HG03066 (cell line): ENCODE measurements around the gene ORM1.

Experiments
- ATAC-seq: cut with Tn5 transposase; IDR thresholded peaks from one replicate; pipeline ENCODE4 v1.9.1; 2021; ENCODE audit warnings: low read depth; ENCODE audit not compliant: unreplicated experiment

ORM1 gene

GRCh38 chr9:114361542-114361941 is 38.6 kb downstream of the ORM1 start:
- no peak for ATAC-seq

DNA sequence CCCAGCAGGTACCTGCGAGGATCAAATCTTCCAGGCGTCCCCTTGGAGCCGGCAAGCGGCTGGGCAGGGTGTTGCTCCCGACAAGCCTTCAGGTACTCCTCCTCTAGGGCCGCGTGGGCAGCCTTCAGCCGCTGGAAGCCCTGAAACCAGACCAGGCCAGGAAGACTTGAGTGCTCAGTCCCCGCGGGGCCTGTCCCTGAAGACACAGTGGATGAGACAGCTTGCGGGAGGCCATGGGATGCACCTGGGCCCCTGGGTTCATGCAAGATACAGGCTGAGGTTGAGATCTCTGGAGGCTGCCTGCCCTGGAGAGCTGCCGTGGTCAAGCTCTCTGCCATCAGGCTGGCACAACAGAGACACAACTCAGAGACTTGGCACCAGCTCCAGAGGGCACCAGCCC is 39.5 kb downstream of the ORM1 start:
- no peak for ATAC-seq

GRCh38 chr9:114363424-114363823 is 40.5 kb downstream of the ORM1 start:
- ATAC-seq = no peak

DNA sequence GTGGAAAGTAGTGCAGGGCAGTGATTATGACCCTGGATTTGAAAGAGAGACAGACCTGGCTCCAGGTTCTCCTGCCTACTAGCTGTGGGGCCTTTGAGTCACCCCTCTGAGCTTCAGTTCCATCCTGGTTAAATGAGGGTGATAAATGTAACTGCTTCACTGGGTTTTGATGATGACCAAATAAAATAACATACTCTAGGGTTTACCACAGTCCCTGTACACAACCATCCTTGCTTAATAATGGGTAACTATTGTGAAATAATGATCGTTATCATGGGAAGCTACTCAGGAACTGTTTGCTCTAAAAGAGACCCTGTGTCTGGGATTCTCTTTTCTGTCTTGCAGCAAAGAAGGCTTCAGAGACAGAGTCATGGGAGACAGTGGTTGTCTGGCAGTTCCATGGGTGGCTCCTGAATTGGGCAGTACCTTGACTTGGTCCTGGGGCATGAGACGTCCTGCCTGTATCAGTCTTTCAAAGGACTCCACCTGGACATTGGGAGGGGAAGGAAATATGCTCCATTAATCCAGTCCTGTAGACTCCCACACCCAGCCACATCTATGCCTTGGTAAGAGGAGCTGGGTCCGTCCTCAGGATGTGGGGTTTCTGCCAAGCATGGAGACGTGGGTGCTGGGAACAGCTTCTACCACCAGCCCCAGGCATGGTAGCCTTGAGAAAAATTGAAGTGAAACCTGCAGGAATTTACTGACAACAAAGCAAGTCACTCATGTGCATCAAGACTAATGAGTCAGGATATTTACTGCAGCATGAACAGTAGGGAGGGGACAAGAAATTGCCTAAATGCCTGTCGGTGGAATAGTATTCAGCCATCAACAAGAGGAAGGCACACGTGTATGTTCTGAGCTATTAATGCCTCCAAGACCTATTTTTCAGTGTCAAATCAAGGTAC is 41.5 kb downstream of the ORM1 start:
- ATAC-seq = no peak

DNA sequence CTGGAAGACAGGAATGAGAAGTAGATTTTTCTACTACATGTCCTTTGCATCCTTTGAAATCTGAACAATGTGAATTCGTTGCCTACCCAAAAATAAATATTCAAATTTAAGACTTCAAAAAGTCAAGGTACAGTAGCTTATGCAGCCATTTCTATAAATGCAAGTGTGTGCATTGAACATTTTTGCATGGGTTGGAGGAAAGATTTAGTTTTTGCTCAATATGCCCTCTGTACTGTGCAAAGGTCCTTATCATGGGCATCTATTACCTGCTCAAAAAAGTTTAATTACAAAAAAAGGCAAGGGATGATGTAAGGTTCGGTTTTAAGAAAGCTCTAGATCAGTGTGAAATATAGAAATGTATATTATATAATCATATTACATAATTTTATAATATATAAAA is 42.3 kb downstream of the ORM1 start:
- ATAC-seq = no peak

DNA sequence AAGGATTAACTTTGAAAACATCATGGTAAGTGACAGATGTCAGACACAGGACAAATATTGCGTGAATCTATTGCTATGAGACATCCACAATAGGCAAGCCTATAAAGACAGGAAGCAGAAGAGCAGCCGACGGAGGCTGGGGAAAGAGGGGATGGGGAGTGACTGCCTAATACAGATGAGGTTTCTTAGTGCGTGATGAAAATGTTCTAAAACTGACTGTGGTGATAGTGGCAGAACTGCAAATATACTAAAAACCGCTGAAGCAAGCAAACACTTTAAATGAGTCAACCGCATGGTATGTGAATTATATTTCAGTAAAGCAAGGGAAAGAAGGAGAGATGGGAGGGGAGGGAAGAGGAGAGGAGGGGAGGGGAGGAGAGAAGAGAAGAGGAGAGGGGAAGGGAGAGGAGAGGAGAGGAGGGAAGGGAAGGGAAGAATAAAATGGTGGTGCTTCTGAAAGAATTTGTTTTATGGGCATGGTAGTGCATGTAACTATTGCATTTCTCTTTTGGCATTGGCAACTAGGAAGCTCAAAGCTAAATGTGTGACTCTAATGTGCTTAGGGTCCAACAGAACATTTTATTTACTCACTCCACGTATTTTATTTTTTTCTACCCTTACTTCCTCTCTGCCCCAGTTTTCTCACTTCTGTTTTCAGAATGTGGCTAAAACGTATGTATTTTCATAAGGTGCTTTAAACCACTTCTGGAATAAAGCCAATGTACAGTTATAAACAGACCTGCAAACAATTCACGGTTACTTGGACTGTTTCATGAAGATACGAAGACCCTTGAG is 43.6 kb downstream of the ORM1 start:
- ATAC-seq = peak; percentile 63

DNA sequence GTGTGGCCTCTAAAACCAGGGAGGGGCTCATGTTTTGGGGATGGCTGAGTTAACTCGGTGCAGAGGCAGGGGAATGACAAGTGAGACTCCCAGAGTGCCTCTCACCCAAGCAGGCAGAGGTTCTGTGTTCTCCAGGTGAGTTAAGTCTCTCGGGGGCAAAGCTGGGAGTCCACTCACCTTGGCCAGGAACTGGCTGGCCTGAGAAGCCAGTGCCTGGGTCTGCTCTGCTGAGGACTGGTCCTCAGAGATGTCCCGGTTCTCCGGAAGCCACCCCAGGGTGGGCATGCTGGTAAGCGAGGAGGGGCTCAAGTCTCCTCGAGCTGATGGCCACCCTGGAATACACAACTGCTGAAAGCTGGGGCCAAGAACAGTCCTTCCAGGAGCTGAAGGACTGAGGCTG is 44.5 kb downstream of the ORM1 start:
- ATAC-seq = no peak

DNA sequence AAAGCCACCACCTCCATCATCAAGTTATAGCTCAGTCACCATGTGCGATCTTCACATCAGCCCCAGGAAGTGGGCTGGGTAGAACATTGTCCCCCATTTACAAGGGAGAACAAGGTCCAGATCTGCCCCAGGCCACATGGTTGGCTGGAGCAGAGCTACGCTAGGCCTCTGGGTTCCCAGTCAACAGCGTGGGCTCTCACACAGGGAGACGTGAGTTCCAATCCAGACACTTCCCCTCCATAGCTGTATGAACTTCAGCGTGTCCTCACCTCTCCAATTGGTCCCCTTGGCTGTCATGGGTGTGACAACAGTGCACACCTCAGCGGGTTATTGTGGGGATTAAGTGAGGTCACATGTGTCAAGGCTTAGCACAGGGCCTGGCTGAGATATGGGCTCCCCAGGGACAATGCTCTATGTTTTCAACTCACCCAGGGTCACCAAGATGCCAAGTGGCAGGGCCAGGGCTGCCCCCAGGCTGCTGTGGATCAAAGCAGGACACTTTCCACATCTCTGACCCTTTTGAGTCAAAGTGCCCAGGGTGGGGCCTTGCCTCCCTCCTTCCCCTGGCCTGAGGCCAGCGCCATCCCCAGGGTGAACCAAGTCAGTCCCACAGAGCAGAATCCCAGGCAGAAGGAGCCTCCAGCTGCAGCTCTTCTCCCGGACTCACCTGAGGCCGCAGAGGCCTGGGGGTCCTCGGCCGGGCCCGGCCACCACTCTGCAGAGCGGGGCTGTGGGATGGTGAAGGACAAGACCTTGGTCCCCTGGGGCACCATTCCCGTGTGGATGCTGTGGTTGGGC is 45.1 kb downstream of the ORM1 start:
- ATAC-seq = no peak

DNA sequence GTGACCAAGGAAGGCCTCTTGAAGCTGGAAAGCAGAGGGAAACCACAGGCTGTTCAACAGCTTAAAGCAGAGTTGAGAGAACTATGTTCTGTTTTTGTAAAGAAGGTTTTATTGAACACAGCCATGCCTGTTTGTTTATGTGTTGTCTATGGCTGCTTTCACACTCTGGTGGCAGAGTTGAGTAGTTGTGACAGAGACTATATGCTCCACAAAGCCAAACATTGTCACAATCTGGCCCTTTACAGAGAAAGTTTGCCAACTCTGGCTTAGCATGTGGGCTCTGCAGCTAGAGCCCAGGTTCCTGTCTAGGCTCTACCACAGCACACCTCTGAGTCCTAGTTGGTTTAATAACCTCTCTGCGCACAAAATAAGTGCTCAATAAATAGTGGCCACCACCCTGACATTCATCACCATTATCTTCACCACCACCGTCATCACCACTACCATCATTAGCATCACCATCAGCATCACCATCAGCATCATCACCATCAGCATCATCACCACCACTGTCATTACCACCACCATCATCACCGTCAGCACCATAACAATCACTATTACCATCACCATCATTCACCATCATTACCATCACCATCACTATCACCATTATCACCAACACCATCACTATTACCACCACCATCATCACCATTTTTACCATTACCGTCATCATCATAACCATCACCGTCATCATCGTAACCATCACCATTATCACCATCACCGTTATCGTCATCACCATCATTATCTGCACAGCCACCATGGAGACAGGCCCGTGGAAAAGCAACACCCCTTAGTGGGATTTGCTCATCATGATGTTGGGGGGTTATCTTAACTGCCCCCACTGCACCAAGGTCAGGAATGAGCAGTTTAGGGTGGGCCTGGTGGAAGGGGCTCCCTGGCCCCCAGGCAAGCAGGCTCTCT is 46.6 kb downstream of the ORM1 start:
- ATAC-seq = no peak

DNA sequence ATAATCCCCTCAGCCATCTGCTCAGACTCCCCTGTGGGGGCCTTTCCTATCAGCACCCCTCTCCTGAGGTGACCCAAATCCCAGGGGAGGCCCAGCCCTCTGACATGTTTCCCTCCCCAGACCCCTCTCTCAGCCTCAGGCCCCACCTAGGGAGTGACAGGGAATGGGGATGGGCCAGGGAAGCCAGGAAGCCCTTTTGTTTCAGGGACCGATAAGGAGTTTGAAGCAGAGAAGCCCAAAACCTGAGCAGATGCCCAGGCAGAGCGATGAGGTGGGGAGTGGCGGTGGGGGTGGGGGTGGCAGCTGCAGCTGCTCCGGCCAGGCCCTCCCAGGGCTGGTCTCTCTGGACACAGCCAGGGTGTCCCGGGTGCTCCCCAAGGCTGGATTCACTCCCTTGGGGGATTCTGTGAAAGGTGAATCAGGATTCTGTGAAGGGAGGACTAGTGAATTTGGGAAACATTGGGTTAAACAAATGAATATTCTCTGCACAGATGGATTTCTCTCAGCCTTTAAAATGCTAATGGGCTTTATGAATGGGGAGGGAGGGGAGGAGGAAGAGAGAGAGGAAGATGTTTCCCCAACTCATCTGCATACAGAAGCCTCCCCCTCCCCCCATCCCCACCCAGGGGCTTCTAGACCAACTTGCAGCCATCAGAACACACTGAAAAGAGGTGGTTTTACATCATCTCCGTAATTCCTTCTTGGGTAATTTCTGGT is 47.5 kb downstream of the ORM1 start:
- ATAC-seq = no peak

DNA sequence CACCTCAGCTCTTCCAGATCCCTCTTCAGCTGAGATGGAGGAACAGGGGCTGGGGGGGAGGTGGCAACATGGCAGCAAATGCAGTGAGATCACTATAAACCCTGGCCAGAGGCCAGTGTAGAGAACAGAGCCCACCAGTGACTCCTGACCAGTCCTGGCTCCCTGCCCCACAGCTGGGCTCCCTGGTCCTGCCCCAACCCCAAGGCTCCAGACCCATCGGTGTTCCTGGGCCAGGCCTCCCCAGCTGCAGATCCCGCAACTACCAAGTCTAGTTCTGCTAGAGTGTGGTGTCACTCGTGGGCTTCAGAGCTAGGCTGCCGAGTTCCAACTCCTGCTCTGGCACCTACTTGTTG is 48.0 kb downstream of the ORM1 start:
- no peak for ATAC-seq

DNA sequence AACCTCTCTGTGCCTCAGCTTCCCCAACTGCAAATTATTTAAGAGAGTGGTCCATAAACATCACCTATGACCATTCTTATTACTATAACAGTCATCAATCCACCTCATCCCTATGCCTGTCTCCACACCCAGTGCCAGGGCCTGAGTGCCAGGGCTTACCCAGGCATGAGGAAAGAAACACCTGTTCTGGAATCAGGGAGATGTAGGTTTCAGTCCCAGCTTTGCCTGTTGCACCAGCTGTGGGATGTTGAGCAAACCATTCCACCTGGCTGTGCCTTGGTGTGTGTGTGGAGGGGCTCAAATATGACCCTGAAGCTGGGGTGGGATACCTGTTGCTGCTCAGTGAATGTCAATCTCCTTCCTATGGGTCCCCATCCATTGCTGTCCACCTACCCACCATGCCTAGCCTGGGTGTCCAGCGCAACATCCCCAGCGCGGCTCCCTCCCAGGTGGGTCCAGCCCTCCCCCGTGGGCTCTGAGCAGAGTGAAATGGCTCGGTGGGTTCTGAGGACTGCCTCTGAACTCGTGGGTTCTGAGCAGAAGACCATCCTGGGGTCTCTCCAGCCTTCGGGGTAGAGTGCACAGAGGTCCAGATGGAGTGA is 48.5 kb downstream of the ORM1 start:
- ATAC-seq = no peak

GRCh38 chr9:114371973-114372917 is 49.3 kb downstream of the ORM1 start:
- ATAC-seq = peak; percentile 35

GRCh38 chr9:114372921-114373448 is 50.1 kb downstream of the ORM1 start:
- ATAC-seq = peak; percentile 91

GRCh38 chr9:114373960-114374730 is 51.2 kb downstream of the ORM1 start:
- ATAC-seq = no peak

DNA sequence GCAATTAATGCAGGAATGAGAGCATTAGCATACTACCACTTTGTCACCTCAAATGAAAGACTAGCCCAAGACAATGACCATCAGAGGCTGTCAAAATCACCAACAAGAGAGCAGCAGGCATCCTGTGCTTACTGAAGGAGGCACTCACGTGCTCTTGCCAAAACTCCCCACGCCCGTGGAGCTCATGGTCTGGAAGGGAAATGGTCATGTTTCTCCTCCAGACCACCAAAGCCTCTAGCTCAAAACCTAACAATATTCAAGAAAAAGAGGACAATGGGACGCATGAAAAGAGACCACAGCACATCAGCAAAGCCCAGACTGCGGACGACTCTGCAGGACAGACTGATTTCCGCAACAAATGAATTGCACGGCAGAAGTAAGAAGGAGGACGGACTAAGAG is 52.0 kb downstream of the ORM1 start:
- no peak for ATAC-seq
